NCI-H187 treated with DMSO at 0.1 percent for 48 hours (cell line): ENCODE data around the gene SGSM2.

Experiments
- DNase-seq: peaks from one replicate; lab custom pipeline; 2025; lab: John Stamatoyannopoulos, UW

The SGSM2 gene

GRCh38 chr17:2423271-2423670, 86.0 kb downstream of the SGSM2 start:
- peak; percentile 33 for DNase-seq

- no peak for DNase-seq
These were observed 89.9 kb downstream of the SGSM2 start for GRCh38 chr17:2427215-2427614.

GRCh38 chr17:2427910-2428309, 90.6 kb downstream of the SGSM2 start:
- DNase-seq, result no peak
